ENCODE data around the gene TSPAN32. TPM values are rescaled to one million over a fixed set of nuclear protein-coding genes. Genes with fewer than 3 reads are reported as not detected.

Gene TSPAN32, protein sequence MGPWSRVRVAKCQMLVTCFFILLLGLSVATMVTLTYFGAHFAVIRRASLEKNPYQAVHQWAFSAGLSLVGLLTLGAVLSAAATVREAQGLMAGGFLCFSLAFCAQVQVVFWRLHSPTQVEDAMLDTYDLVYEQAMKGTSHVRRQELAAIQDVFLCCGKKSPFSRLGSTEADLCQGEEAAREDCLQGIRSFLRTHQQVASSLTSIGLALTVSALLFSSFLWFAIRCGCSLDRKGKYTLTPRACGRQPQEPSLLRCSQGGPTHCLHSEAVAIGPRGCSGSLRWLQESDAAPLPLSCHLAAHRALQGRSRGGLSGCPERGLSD
- 1.2 TPM for total RNA-seq

- DNase-seq = no peak
These were observed at the start of gene TSPAN32, which contains the start of gene C11orf21 for GRCh38 chr11:2301631-2302305. Gene TSPAN32 (plus strand): TSS chr11:2302013. CDS start chr11:2302150, 137 bp downstream. Gene C11orf21 (minus strand): TSS chr11:2301918. CDS start chr11:2301808, 110 bp downstream.

DNA sequence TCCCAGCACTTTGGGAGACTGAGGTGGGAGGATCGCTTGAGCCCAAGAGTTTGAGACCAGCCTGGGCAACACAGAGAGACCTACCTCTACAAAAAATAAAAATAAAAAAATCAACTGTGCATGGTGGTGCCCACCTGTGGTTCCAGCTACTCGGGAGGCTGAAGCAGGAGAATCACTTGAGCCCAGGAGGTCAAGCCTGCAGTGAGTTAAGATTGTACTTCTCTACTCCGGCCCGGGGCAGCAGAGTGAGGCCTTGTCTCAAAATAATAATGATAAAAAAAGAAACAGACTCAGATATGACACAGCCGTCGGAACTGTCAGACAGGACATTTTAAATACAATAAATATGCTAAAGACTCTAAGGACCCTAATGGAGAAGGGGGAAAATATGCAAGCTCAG, 49.8 kb upstream of the TSPAN32 start:
- no peak for DNase-seq

DNA sequence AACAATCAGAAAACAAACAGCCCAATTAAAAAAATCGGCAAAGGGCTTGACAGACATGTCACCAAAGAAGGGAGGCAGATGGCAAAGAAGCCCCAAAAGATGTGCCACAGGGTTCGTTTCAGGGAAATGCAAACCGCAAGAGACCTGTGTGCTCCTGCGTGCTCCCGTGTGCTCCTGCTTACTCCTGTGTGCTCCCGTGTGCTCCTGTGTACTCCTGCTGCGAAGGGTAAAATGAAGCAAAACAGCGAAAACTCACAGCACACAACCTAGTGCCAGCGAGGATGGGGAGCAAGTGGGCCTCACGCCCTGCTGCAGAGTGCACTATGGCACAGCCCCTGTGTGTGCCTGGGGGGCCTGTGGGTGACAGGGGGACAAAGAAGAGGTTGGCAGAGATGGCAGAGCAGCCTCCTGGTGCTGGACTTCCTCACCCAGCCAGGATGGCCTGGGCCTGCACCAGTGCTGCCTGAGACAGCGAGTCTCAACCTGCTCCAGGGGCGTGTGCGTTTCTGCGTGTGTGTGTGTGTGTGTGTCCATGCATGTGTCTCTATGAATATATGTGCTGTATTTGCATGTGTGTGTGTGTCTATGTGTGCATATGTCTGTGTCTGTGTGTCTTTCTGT, 45.4 kb upstream of the TSPAN32 start:
- no peak for DNase-seq

DNA sequence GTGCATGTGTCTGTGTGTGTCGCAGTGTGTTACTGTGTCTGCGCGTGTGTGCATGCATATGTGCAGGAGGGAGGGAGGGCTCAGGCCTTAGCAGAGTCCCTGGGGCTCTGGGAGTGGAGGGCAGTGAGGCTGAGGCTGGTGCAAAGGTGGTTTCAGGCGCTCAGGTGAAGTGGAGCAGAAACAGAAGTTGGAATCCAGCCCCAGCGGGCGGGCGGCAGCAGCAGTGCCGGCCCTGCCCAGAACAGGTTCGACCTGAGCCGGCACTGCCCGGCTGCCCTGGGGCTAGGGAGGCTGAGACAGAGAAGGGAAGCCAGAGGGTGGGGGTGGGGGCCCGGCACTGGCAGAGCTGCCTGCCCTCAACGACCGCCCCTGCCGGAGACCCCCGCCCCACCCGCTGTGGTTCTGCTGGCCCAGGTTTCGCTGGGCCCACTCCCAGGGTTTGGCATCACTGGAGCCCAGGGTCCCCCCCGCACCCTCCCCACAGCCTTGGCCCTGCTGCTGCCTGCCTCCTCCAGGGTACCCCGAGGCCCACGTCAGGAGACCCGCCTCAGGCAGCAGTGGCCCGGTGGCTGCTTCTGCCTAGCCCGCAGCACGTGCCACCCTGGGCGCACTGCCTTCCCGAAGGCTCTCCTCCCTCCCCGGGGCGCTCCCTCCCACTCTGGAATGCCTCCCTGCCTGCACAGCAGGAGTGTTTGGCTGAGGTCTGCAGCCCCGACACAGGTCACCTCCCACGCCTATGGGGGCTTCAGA, 44.7 kb upstream of the TSPAN32 start:
- DNase-seq = no peak

- DNase-seq = no peak
These were observed 43.0 kb upstream of the TSPAN32 start for GRCh38 chr11:2258501-2259465.

DNA sequence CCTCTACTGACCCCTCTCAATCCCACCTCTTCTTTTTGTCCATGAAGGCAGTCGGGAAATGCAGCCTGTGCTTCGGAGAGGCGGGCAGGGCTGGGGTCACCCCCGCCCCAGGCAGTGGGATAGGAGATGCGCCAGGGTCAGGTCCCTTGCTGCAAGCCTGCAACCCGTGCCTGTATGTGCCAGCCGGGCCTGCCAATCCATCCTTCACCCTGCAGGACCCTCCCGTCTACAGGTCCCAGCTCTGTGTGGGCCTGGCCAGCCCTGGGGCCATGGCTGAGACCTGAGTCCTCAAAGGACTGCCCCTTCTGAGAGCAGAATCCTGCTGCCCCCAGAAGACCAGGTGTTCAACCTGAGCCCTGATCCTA, 42.4 kb upstream of the TSPAN32 start:
- DNase-seq = no peak

GRCh38 chr11:2259897-2260451, 41.8 kb upstream of the TSPAN32 start:
- DNase-seq = no peak

- DNase-seq = no peak
These were observed 41.1 kb upstream of the TSPAN32 start for GRCh38 chr11:2260491-2261364.

DNA sequence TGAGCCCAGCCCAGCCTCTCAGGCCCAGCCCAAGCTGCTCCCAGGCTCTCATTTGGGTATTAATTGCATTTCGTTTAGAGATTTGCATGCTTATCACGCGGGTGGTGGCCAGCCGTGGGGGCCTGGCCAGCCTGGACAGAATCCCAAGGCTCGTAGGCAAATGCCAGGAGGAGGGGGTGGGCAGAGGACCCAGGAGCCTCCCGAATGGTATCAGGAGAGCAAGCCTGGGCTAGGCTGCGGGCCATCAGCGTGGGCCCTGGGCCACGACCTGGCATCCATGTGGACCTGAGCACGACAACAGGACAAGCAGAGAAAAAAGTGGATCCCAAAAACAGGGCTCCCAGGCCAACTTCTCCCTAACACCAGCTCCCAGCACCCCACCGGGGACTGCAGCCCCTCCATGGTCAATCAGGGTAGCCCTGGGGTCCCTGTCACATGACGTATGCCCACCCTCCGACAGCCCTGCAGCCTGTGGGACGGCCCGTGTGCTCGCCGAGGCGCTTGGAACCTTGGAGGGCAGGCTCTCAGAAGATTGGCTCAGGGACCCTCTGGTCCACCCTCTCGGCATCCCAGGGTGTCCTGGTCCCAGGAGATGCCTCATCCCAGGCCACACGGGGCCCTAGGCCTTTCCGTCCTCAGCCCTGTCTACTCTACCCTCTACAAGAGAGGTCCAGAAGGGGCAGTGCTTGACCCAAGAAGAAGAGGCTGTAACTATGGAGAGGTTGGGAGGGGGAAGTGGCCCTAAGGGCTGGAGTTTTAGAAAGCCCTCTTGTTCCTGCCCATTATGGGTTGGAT, 40.2 kb upstream of the TSPAN32 start:
- no peak for DNase-seq

DNA sequence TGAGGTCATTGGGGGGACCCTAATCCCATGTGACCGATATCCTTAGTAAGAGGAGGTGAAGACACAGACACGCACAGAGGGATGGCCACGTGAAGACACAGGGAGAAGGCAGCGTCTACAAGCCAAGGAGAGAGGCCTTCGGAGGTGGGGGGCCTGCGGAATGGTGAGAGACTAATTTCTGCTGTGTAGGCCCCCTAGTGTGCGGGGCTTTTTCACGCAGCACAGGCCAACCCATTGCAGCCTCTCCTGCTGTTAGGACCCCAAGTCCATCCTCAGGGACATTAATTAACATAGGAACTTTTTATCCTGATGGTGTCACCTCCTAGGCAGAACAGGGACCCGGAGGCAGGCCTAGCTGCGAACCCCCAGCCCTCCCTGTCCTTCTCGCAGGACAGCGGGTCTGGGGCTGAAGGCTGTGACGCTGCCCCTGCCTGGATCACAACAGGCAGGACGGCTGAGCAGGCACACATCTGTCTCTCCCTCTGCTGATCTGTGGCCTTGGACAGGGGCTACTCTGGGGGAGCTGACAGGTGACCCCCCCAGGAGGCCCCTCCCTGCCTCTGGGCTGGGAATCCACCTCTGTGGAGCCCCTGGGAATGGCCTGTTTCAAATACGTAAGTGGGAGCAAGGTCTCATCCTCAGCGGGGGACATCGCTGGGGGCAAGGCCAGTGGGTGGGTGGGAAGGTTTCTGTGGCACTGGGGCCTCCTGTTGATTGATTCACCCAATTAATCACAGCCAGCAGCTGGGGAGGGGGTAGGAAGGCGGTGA, 39.3 kb upstream of the TSPAN32 start:
- no peak for DNase-seq

- no peak for DNase-seq
These were observed 38.7 kb upstream of the TSPAN32 start for GRCh38 chr11:2263071-2263565.

DNA sequence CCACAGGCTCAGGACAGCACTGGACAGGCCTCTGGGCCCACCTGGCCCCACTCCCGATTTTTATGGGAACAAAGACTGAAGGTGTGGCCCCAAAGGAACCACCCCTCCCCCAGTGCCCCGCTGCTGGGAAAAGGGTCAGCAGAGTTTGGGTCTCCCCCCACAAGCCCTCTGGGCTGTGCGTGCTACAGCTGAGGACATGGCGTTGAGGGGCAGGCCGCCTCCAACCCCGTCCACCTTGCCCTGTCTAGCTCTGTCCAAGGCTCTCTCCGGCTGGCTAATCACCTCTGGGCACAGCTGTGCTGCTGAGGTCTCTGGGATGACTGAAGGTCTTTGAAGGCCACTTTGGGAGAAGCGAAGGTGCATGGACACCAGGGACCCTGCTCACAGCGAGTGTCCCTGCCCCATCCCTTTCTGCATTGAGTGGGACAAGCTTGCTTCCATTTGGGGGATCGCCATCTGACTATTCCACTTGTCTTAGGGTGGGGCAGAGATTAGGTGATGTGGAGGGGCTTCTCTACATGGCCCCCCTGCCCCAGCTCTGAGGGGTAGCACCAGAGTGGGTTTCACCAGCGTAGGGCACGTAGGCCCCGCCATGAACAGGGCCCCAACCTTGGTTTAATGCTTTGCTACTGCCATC, 38.0 kb upstream of the TSPAN32 start:
- DNase-seq = no peak

- no peak for DNase-seq
These were observed 37.3 kb upstream of the TSPAN32 start for GRCh38 chr11:2264366-2265053.

- no peak for DNase-seq
These were observed 36.4 kb upstream of the TSPAN32 start for GRCh38 chr11:2265396-2265795.

- no peak for DNase-seq
These were observed 35.8 kb upstream of the TSPAN32 start for GRCh38 chr11:2265854-2266585.

GRCh38 chr11:2266586-2267305, 35.1 kb upstream of the TSPAN32 start:
- DNase-seq = no peak
